HG03196 (cell line): ENCODE data around the gene SH3RF2.
"Not testable (repeated sequence)": the region's sequence is repeated elsewhere in the genome, so short reads cannot be mapped to it uniquely, and the experiment has no call there.

ENCODE experiments used
- ATAC-seq: cut with Tn5 transposase; IDR thresholded peaks from one replicate; pipeline ENCODE4 v1.9.1; 2021; ENCODE audit not compliant: unreplicated experiment

The SH3RF2 gene

GRCh38 chr5:145936401-145937131 is at the start of gene SH3RF2:
TSS of gene SH3RF2 (plus strand) at chr5:145936578. CDS start at chr5:145937929, 1,351 bp downstream.
- ATAC-seq: no peak

GRCh38 chr5:145887217-145887616 is 49.2 kb upstream of the SH3RF2 start:
- no peak for ATAC-seq

- ATAC-seq: no peak
These were observed 48.3 kb upstream of the SH3RF2 start for GRCh38 chr5:145887976-145888574.

- ATAC-seq: no peak
These were observed 46.8 kb upstream of the SH3RF2 start for GRCh38 chr5:145889611-145890010.

- not testable (repeated sequence) for ATAC-seq
These were observed 45.0 kb upstream of the SH3RF2 start for GRCh38 chr5:145891378-145891777.

GRCh38 chr5:145898171-145898570 is 38.2 kb upstream of the SH3RF2 start:
- no peak for ATAC-seq

- ATAC-seq: no peak
These were observed 34.0 kb upstream of the SH3RF2 start for GRCh38 chr5:145902421-145902820.

GRCh38 chr5:145903113-145903512 is 33.3 kb upstream of the SH3RF2 start:
- ATAC-seq: no peak

- ATAC-seq: no peak
These were observed 32.5 kb upstream of the SH3RF2 start for GRCh38 chr5:145903867-145904266.

GRCh38 chr5:145904743-145905142 is 31.6 kb upstream of the SH3RF2 start:
- ATAC-seq: no peak

GRCh38 chr5:145906401-145906800 is 30.0 kb upstream of the SH3RF2 start:
- ATAC-seq: no peak

GRCh38 chr5:145908206-145908960 is 28.0 kb upstream of the SH3RF2 start:
- ATAC-seq: no peak

- no peak for ATAC-seq
These were observed 25.2 kb upstream of the SH3RF2 start for GRCh38 chr5:145911164-145911563.

- ATAC-seq: no peak
These were observed 24.4 kb upstream of the SH3RF2 start for GRCh38 chr5:145912019-145912418.

- ATAC-seq: no peak
These were observed 23.8 kb upstream of the SH3RF2 start for GRCh38 chr5:145912594-145912993.

GRCh38 chr5:145913701-145914100 is 22.7 kb upstream of the SH3RF2 start:
- ATAC-seq: no peak

GRCh38 chr5:145915970-145916638 is 20.3 kb upstream of the SH3RF2 start:
- ATAC-seq: no peak

- ATAC-seq: no peak
These were observed 19.1 kb upstream of the SH3RF2 start for GRCh38 chr5:145917288-145917687.

- ATAC-seq: no peak
These were observed 18.0 kb upstream of the SH3RF2 start for GRCh38 chr5:145918397-145918796.

- no peak for ATAC-seq
These were observed 17.0 kb upstream of the SH3RF2 start for GRCh38 chr5:145919413-145919812.

GRCh38 chr5:145920542-145921210 is 15.7 kb upstream of the SH3RF2 start:
- no peak for ATAC-seq
